Transverse colon (tissue), 4 donors: Measurements from ENCODE around the gene CRB1. TPM values are rescaled to one million over a fixed set of nuclear protein-coding genes. Genes with fewer than 3 reads are reported as not detected.

Experiments used
- DNase-seq: peaks from one replicate; pipeline ENCODE4 v3.0.0-alpha.2; 2019
- H3K27ac ChIP-seq, 4 donors: fragments of 200-600 bp; sonication (generic); 2 replicates each; pipeline ENCODE4 v1.5.1; 2016 to 2018; ENCODE audit warnings: inconsistent platforms in 4 of 4
- H3K27me3 ChIP-seq: fragments of 200-600 bp; sonication (generic); 2 replicates; pipeline ENCODE4 v1.5.1; 2017; ENCODE audit warnings: inconsistent platforms
- H3K36me3 ChIP-seq, 4 donors: fragments of 200-600 bp; sonication (generic); 2 replicates each; pipeline ENCODE4 v1.5.1; 2017 to 2019; ENCODE audit warnings: inconsistent platforms in 4 of 4
- H3K4me1 ChIP-seq, 4 donors: fragments of 200-600 bp; sonication (generic); 2 replicates each; pipeline ENCODE4 v1.5.1; 2017 to 2020; ENCODE audit warnings: inconsistent platforms in 4 of 4
- H3K4me3 ChIP-seq, 4 donors: fragments of 200-600 bp; sonication (generic); 1 replicate in 1 of 4; 2 replicates in 3 of 4; pipeline versions ENCODE4 v1.5.1 to v1.6.1; 2017 to 2019; ENCODE audit warnings: inconsistent platforms in 4 of 4
- H3K9me3 ChIP-seq, 2 donors: fragments of 200-600 bp; sonication (generic); 2 replicates each; pipeline ENCODE4 v1.5.1; 2017 to 2019; ENCODE audit warnings: inconsistent platforms in 2 of 2
- EP300 ChIP-seq: sonication (generic); formaldehyde crosslinking; IDR thresholded peaks from one replicate; pipeline ENCODE4 v1.6.1; 2017; ENCODE audit warnings: antibody characterized with exemption, low read depth
- POLR2A ChIP-seq: fragments of 450-650 bp; IDR thresholded peaks from one replicate; pipeline ENCODE4 v1.6.1; 2016; ENCODE audit warnings: antibody characterized with exemption, mild to moderate bottlenecking, moderate library complexity
- POLR2AphosphoS5 ChIP-seq, 3 donors: sonication (generic); formaldehyde crosslinking; IDR thresholded peaks; one replicate each; pipeline ENCODE4 v1.6.1; 2016; ENCODE audit warnings: antibody characterized with exemption in 3 of 3
- WGBS, 2 donors: methylation state at CpG; one replicate each; pipeline ENCODE4 v1.1.5; 2018; ENCODE audit warnings: low coverage in 1 of 2; 5-methylcytosine and 5-hydroxymethylcytosine counted together
- in situ Hi-C, 4 donors: fragments of 200-750 bp; cut with MboI; loops; one replicate each; pipeline versions ENCODE4 v1.15.0 to v1.15.1; 2017; ENCODE audit warnings: low sequenced_read_pairs in 3 of 4, low pct_ligation_motif_present in 1 of 4, low pct_unique_long_range_greater_than_20kb in 1 of 4
- intact Hi-C: fragments of 100-400 bp; cut with DNase I; formaldehyde crosslinking; loops from one replicate; pipeline ENCODE4 v1.15.1; 2023; ENCODE audit warnings: low total_unique reads
- total RNA-seq, 4 donors: library from RNA; depleted of rRNA; stranded (reverse); fragments of >200 nt; gene quantifications; one replicate each; pipeline ENCODE4 v1.1.0, GENCODE V29; 2016
- TF ChIP-seq, protein P1 (sequence below), 5 experiments: fragments of 200-600 bp in 3 of 5; fragments of 450-650 bp in 2 of 5; sonication (generic) in 3 of 5; IDR thresholded peaks; 1 replicate in 2 of 5; 2 replicates in 3 of 5; pipeline ENCODE4 v1.5.1; 2016 to 2017; ENCODE audit warnings: antibody characterized with exemption in 5 of 5, inconsistent platforms in 3 of 5, mild to moderate bottlenecking in 2 of 5, moderate library complexity in 1 of 5

Gene CRB1
- total RNA-seq, 4 donors from 2014 or later: 0.14 to 2.8 (median 0.32) TPM; not detected in 1

DNA sequence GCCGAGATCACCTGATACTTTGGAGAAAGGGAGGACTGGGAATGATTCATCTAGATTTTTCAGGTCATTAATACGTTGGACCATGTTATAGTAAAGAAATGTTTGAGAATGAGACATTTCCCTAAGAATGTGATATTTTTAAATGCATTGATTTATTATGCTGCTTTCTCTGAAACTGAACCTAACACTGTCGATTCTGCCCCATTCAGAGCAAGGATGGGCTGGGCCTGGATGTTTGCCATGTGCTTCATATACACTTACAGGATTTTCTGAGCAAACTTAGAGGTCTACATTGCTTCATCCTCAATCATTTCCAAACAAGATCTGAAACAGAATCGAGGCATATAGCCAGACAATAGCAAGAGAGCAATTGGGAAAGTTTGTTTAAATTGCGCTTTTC lies 183.3 kb downstream of the CRB1 start:
- in situ Hi-C loops: no loop called here
- no peaks in the 10 kb centered on the region for H3K36me3 ChIP-seq
- no peak for TF ChIP-seq EP300
- H3K27me3 ChIP-seq: no peaks in the 10 kb centered on the region
- H3K4me1 ChIP-seq: no peaks in the 10 kb centered on the region
- H3K27ac ChIP-seq: no peak overlapping the region
- no peaks in the 10 kb centered on the region for H3K9me3 ChIP-seq
- DNase-seq: no peak
- WGBS, 2 donors: 59 to 66% methylated on average over 5 of the region's 5 CpGs
- intact Hi-C loops: no loop called here
- no peak overlapping the region for H3K4me3 ChIP-seq

DNA sequence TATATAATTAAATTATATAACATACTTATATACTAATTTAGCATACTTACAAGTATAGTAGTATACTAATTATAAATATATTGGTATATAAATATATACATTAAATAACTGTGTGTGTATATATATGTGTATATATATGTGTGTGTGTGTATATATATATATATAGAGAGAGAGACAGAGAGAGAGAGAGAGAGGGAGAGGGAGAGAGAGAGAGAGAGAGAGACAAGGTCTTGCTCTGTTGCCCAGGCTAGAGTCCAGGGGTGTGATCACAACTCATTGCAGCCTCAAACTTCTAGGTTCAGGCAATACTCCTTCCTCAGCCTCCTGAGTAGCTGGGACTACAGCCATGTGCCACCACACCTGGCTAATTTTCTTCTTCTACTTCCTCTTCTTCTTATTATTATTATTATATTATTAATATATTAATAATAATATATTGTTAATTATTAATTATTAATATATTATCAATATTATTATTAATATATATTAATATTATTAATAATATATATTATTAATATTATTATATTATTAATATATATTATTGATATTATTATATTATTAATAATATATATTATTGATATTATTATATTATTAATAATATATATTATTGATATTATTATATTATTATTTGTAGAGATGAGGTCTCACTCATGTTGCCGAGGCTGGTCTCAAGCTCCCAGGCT lies 185.5 kb downstream of the CRB1 start:
- in situ Hi-C loops (no loop called here), intact Hi-C loops (no loop called here)
- Histone ChIP-seq H3K27ac (no peak overlapping the region), H3K9me3 (no peaks in the 10 kb centered on the region), H3K27me3 (no peaks in the 10 kb centered on the region), H3K36me3 (no peaks in the 10 kb centered on the region), H3K4me3 (no peak overlapping the region), H3K4me1 (no peaks in the 10 kb centered on the region)
- DNase-seq: no peak
- WGBS, 2 donors: 91 to 92% methylated on average over 1 of the region's 1 CpG
- no peak for TF ChIP-seq POLR2AphosphoS5 (IDR thresholded peaks at IDR 0.05)
- TF ChIP-seq, protein P1, sequence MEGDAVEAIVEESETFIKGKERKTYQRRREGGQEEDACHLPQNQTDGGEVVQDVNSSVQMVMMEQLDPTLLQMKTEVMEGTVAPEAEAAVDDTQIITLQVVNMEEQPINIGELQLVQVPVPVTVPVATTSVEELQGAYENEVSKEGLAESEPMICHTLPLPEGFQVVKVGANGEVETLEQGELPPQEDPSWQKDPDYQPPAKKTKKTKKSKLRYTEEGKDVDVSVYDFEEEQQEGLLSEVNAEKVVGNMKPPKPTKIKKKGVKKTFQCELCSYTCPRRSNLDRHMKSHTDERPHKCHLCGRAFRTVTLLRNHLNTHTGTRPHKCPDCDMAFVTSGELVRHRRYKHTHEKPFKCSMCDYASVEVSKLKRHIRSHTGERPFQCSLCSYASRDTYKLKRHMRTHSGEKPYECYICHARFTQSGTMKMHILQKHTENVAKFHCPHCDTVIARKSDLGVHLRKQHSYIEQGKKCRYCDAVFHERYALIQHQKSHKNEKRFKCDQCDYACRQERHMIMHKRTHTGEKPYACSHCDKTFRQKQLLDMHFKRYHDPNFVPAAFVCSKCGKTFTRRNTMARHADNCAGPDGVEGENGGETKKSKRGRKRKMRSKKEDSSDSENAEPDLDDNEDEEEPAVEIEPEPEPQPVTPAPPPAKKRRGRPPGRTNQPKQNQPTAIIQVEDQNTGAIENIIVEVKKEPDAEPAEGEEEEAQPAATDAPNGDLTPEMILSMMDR (IDR thresholded peaks at IDR 0.05): no peak
- no peak for TF ChIP-seq POLR2A
- TF ChIP-seq EP300: no peak

DNA sequence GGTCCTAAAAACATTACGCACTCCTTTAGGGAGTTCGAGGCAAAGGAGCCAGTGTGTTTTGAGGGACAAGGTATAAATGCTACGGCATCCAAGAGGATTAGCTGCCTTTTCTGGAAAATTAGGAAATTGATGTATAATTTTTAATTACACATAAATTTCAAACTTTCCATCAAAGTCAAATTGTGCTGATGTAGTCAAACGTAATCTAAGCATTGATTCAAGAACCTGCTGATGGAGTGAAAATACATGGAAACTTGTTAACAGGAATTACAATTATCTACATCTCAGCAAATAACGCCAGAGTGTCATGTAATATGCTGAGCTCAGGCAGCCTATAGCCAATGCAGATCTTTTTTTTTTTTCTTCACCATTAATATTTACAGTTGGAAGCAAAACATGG lies 194.5 kb downstream of the CRB1 start:
- no peaks in the 10 kb centered on the region for H3K36me3 ChIP-seq
- no peaks in the 10 kb centered on the region for H3K4me1 ChIP-seq
- intact Hi-C loops (no loop called here), in situ Hi-C loops (no loop called here)
- no peak overlapping the region for H3K27ac ChIP-seq
- TF ChIP-seq, protein P1 (IDR thresholded peaks at IDR 0.05): no peak
- TF ChIP-seq POLR2A: no peak
- TF ChIP-seq POLR2AphosphoS5 (IDR thresholded peaks at IDR 0.05): no peak
- no peak for TF ChIP-seq EP300
- no peak overlapping the region for H3K4me3 ChIP-seq
- H3K9me3 ChIP-seq: no peaks in the 10 kb centered on the region
- WGBS, 2 donors: 81 to 85% methylated on average over 5 of the region's 5 CpGs
- no peaks in the 10 kb centered on the region for H3K27me3 ChIP-seq
- DNase-seq: no peak

- no peak overlapping the region for H3K27ac ChIP-seq
- H3K9me3 ChIP-seq: no peaks in the 10 kb centered on the region
- H3K4me3 ChIP-seq: no peak overlapping the region
- DNase-seq: no peak
- TF ChIP-seq POLR2A: no peak
- no peak for TF ChIP-seq EP300
- TF ChIP-seq, protein P1 (IDR thresholded peaks at IDR 0.05): no peak
- no peak for TF ChIP-seq POLR2AphosphoS5 (IDR thresholded peaks at IDR 0.05)
- no peaks in the 10 kb centered on the region for H3K36me3 ChIP-seq
- intact Hi-C loops (no loop called here), in situ Hi-C loops (no loop called here)
- H3K4me1 ChIP-seq: no peaks in the 10 kb centered on the region
- no peaks in the 10 kb centered on the region for H3K27me3 ChIP-seq
These were observed 195.1 kb downstream of the CRB1 start for GRCh38 chr1:197463142-197463541.

DNA sequence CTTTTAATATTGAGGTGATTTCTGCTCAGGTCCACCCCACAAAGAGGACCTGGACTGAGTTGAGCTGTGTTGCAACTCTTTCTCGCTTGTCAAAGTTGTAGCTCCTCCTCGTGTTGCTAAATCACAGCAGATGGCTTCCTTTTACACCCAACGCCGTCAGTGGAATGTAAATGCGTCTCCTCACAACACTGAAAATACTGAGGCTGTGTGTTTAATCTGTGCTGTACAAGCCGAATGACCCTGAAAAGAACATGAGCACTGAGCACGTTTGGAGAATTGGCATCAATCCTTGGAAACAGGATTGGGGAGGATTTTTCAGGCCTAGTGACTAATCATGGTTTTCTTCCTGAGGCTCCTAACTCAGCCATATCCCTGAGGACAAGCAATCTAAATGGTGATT lies 196.0 kb downstream of the CRB1 start:
- no peak for TF ChIP-seq POLR2A
- TF ChIP-seq, protein P1 (IDR thresholded peaks at IDR 0.05): no peak
- TF ChIP-seq POLR2AphosphoS5 (IDR thresholded peaks at IDR 0.05): no peak
- no peak for TF ChIP-seq EP300
- intact Hi-C loops (no loop called here), in situ Hi-C loops (no loop called here)
- no peak overlapping the region for H3K27ac ChIP-seq
- no peak for DNase-seq
- H3K27me3 ChIP-seq: no peaks in the 10 kb centered on the region
- no peak overlapping the region for H3K4me3 ChIP-seq
- no peaks in the 10 kb centered on the region for H3K36me3 ChIP-seq
- no peaks in the 10 kb centered on the region for H3K9me3 ChIP-seq
- 60 to 63% methylated on average over 1 to 7 of the region's 7 CpGs for WGBS, 2 donors
- H3K4me1 ChIP-seq: no peaks in the 10 kb centered on the region
